HepG2 (cell line): Measurements from ENCODE around the gene MIDN. TPM values are rescaled to one million over a fixed set of nuclear protein-coding genes. Genes with fewer than 3 reads are reported as not detected.
A peak's percentile ranks its signal among the peaks of the same experiment; 100 is the strongest.

Experiments
- CCAR2 ChIP-seq: fragments of 200-400 bp; formaldehyde crosslinking; optimal IDR thresholded peaks from 2 replicates; pipeline ENCODE3; 2018; ENCODE audit warnings: low read depth, mild to moderate bottlenecking, low read length, moderate library complexity
- ELF3 ChIP-seq: IDR thresholded peaks from 2 replicates; pipeline ENCODE4 v1.6.1; 2016; ENCODE audit warnings: missing genetic modification reagents, missing compliant biosample characterization
- GATAD1 ChIP-seq: IDR thresholded peaks from 2 replicates; pipeline ENCODE4 v1.6.1; 2016; ENCODE audit warnings: missing genetic modification reagents, missing compliant biosample characterization
- PBX2 ChIP-seq: IDR thresholded peaks from 2 replicates; pipeline ENCODE4 v1.6.1; 2016; ENCODE audit warnings: control low read depth
- PITX1 ChIP-seq: sonication (generic); formaldehyde crosslinking; IDR thresholded peaks from 2 replicates; pipeline ENCODE4 v1.5.1; 2020; ENCODE audit warnings: mild to moderate bottlenecking, missing genetic modification reagents
- PRPF4 ChIP-seq: fragments of 200-400 bp; formaldehyde crosslinking; IDR thresholded peaks from 2 replicates; pipeline ENCODE4 v1.6.1; 2016; ENCODE audit warnings: low read length, low read depth; ENCODE audit not compliant: poor library complexity, severe bottlenecking
- SAP130 ChIP-seq: IDR thresholded peaks from 2 replicates; pipeline ENCODE4 v1.6.1; 2016; ENCODE audit warnings: low read depth
- ZBTB33 ChIP-seq: sonication (generic); formaldehyde crosslinking; IDR thresholded peaks from 2 replicates; pipeline ENCODE4 v1.4.0; 2020; ENCODE audit warnings: missing genetic modification reagents
- ZNF407 ChIP-seq: sonication (generic); formaldehyde crosslinking; IDR thresholded peaks from one replicate; pipeline ENCODE4 v1.5.1; 2020; ENCODE audit warnings: mild to moderate bottlenecking, missing genetic modification reagents; ENCODE audit errors: not compliant biosample characterization
- ZNF414 ChIP-seq: sonication (generic); formaldehyde crosslinking; IDR thresholded peaks from 2 replicates; pipeline ENCODE4 v1.5.0; 2020; ENCODE audit warnings: missing genetic modification reagents
- ZNF687 ChIP-seq: sonication (generic); formaldehyde crosslinking; IDR thresholded peaks from 2 replicates; pipeline ENCODE4 v1.5.1; 2020; ENCODE audit warnings: mild to moderate bottlenecking, missing genetic modification reagents, moderate library complexity
- polyA plus RNA-seq, 8 experiments: library from polyadenylated mRNA; depleted of rRNA in 3 of 8; stranded (reverse) in 7 of 8; unstranded in 1 of 8; fragments of >200 nt; fragmentation: Illumina TruSeq in 4 of 8; extraction: Trizol in 4 of 8; gene quantifications; 2 replicates each; pipeline versions ENCODE4 v1.2.1 to v1.2.3, GENCODE V29; 2011 to 2016; ENCODE audit warnings: low read depth in 4 of 8, missing spikeins in 1 of 8, mixed read lengths in 1 of 8; ENCODE audit not compliant: insufficient read depth in 1 of 8
- total RNA-seq, 5 experiments: library from RNA; depleted of rRNA; stranded (reverse); fragments of >200 nt; fragmentation: Illumina TruSeq; extraction: Trizol; gene quantifications; 2 replicates each; pipeline ENCODE4 v1.2.3, GENCODE V29; 2016; ENCODE audit warnings: low read depth in 1 of 5

The MIDN gene
- total and polyA plus RNA-seq, 2 of the 13 experiments (the other 11 are each of a cell fraction or from before 2014, with no cell fraction given) = 8.4 to 18.0 TPM

GRCh38 chr19:1275976-1276627 is 27.7 kb downstream of the MIDN start (continued):
- TF ChIP-seq ZNF407 (CRISPR knock-in tag) = peak; percentile 10
- TF ChIP-seq ZBTB33 = 0 out of 2 replicates have a peak, but pooled peaks have one; percentile 20
- TF ChIP-seq PITX1 = 0 out of 2 replicates have a peak, but pooled peaks have one; percentile 21
- TF ChIP-seq CCAR2 = no peak
- TF ChIP-seq ZNF687 (CRISPR knock-in tag) = peak; percentile 66
- 0 out of 2 replicates have a peak, but pooled peaks have one; percentile 1 for TF ChIP-seq ELF3 (CRISPR knock-in tag)
- TF ChIP-seq ZNF414 (CRISPR knock-in tag) = no peak
- no peak for TF ChIP-seq PRPF4
- 0 out of 2 replicates have a peak, but pooled peaks have one; percentile 8 for TF ChIP-seq GATAD1
- no peak for TF ChIP-seq PBX2 (CRISPR knock-in tag)
- peak; percentile 52 for TF ChIP-seq SAP130 (CRISPR knock-in tag)
